HCT116 (cell line): ENCODE measurements around the gene DMPK. TPM values are rescaled to one million over a fixed set of nuclear protein-coding genes. Genes with fewer than 3 reads are reported as not detected.
"Not testable (repeated sequence)": the region's sequence is repeated elsewhere in the genome, so short reads cannot be mapped to it uniquely, and the experiment has no call there.

Experiments
- ATAC-seq: fragments of 200-7000 bp; cut with Tn5 transposase; 2 replicates; pipeline ENCODE4 v1.9.1; 2020; ENCODE audit warnings: mild to moderate bottlenecking, moderate library complexity
- BruUV-seq: library from RNA; stranded (reverse); fragments of 400-500 nt; replicated peaks from 2 replicates; lab custom pipeline; 2021; lab: Mats Ljungman, UMichigan
- CTCF ChIA-PET: fragments of 300-600 bp; sonication (Branson Sonifier 250); formaldehyde crosslinking; loops from one replicate; lab custom pipeline; 2021; ENCODE audit warnings: antibody characterized with exemption; lab: Charles Lee
- POLR2A ChIA-PET: fragments of 300-600, 350-600 bp; sonication (Branson Sonifier 250); formaldehyde crosslinking; loops from one replicate; lab custom pipeline; 2021; ENCODE audit warnings: antibody characterized with exemption; lab: Charles Lee
- RAD21 ChIA-PET, 2 experiments: fragments of 300-600 bp; sonication (Branson Sonifier 250); formaldehyde crosslinking; loops; one replicate each; lab custom pipeline; 2023; ENCODE audit warnings: low total read pairs in 2 of 2; ENCODE audit not compliant: uncharacterized antibody in 2 of 2, unreplicated experiment in 2 of 2, low non-redundant PET in 1 of 2; lab: Charles Lee
- DNase-seq: peaks from one replicate; pipeline ENCODE4 v3.0.0-alpha.2; 2010; ENCODE audit warnings: low read depth, low spot score
- H2AFZ ChIP-seq: fragments of 200-600 bp; shearing (Covaris generic), sonication (generic); 2 replicates; pipeline ENCODE4 v1.6.1; 2017; ENCODE audit warnings: low read depth, mixed run types, mixed read lengths, antibody characterized with exemption, low read length; ENCODE audit not compliant: poor library complexity, severe bottlenecking
- H3K27ac ChIP-seq: 2 replicates; pipeline ENCODE4 v1.5.1; 2012; ENCODE audit warnings: low read depth, low read length
- H3K27me3 ChIP-seq: fragments of 200-600 bp; sonication (generic); 2 replicates; pipeline ENCODE4 v1.6.1; 2016; ENCODE audit warnings: mixed run types, low read length, mixed read lengths; ENCODE audit not compliant: insufficient read depth
- H3K36me3 ChIP-seq, 2 experiments: fragments of 200-500 bp in 1 of 2; fragments of 200-600 bp in 1 of 2; sonication (Bioruptor generic) in 1 of 2; sonication (generic) in 1 of 2; 2 replicates each; pipeline versions ENCODE4 v1.5.1 to v1.6.1; 2014 to 2016; ENCODE audit warnings: low read length in 2 of 2, inconsistent platforms in 1 of 2, mixed read lengths in 1 of 2, mixed run types in 1 of 2; ENCODE audit not compliant: insufficient read depth in 2 of 2, control insufficient read depth in 1 of 2
- H3K4me1 ChIP-seq, 2 experiments: fragments of 200-600 bp in 1 of 2; sonication (generic) in 1 of 2; 2 replicates each; pipeline versions ENCODE4 v1.5.1 to v1.6.1; 2012 to 2017; ENCODE audit warnings: low read length in 2 of 2, inconsistent platforms in 1 of 2, mild to moderate bottlenecking in 1 of 2, mixed read lengths in 1 of 2, mixed run types in 1 of 2, moderate library complexity in 1 of 2; ENCODE audit not compliant: insufficient read depth in 2 of 2, control insufficient read depth in 1 of 2
- H3K4me2 ChIP-seq: fragments of 200-600 bp; sonication (generic); 2 replicates; pipeline ENCODE4 v1.6.1; 2017; ENCODE audit warnings: mixed run types, low read length, mixed read lengths
- H3K4me3 ChIP-seq, 2 experiments: fragments of 200-600 bp in 1 of 2; sonication (generic) in 1 of 2; replicated peaks in 1 of 2; 2 replicates each; pipeline ENCODE4 v1.5.1; 2011 to 2016; ENCODE audit warnings: low read length in 2 of 2, control low read depth in 1 of 2, low read depth in 1 of 2, mild to moderate bottlenecking in 1 of 2, mixed read lengths in 1 of 2, mixed run types in 1 of 2
- H3K79me2 ChIP-seq: fragments of 200-600 bp; sonication (generic); 2 replicates; pipeline ENCODE4 v1.6.1; 2017; ENCODE audit warnings: mild to moderate bottlenecking, mixed run types, low read length, moderate library complexity, mixed read lengths; ENCODE audit not compliant: insufficient read depth
- H3K9ac ChIP-seq: fragments of 200-600 bp; sonication (generic); 2 replicates; pipeline ENCODE4 v1.6.1; 2016; ENCODE audit warnings: low read length, mixed read lengths
- H3K9me2 ChIP-seq: fragments of 200-600 bp; sonication (generic), shearing (Covaris generic); 2 replicates; pipeline ENCODE4 v1.6.1; 2017; ENCODE audit warnings: mixed run types, mild to moderate bottlenecking, moderate library complexity; ENCODE audit not compliant: insufficient read depth
- H3K9me3 ChIP-seq, 2 experiments: fragments of 200-500 bp in 1 of 2; fragments of 200-600 bp in 1 of 2; sonication (Bioruptor generic) in 1 of 2; sonication (generic) in 1 of 2; 2 replicates each; pipeline ENCODE4 v1.6.1; 2014 to 2017; ENCODE audit warnings: low read length in 2 of 2, mixed read lengths in 2 of 2, inconsistent platforms in 1 of 2, low read depth in 1 of 2, mild to moderate bottlenecking in 1 of 2, mixed run types in 1 of 2, moderate library complexity in 1 of 2; ENCODE audit not compliant: control insufficient read depth in 1 of 2, insufficient read depth in 1 of 2
- H4K20me1 ChIP-seq: fragments of 200-600 bp; sonication (generic), shearing (Covaris generic); 2 replicates; pipeline ENCODE4 v1.6.1; 2017; ENCODE audit warnings: mixed run types, mild to moderate bottlenecking, moderate library complexity; ENCODE audit not compliant: insufficient read depth
- CEBPB ChIP-seq: IDR thresholded peaks from 2 replicates; pipeline ENCODE4 v1.6.1; 2012; ENCODE audit warnings: low read depth
- intact Hi-C: fragments of 100-400 bp; cut with micrococcal nuclease; formaldehyde crosslinking; loops from 2 replicates; pipeline ENCODE4 v1.10.0; 2022
- total RNA-seq: library from RNA; stranded (reverse); gene quantifications from one replicate; pipeline ENCODE4 v1.2.1, GENCODE V29; 2021; ENCODE audit not compliant: unreplicated experiment

Gene DMPK
- total RNA-seq, 1 experiment from 2014 or later, result 52.5 TPM

DNA sequence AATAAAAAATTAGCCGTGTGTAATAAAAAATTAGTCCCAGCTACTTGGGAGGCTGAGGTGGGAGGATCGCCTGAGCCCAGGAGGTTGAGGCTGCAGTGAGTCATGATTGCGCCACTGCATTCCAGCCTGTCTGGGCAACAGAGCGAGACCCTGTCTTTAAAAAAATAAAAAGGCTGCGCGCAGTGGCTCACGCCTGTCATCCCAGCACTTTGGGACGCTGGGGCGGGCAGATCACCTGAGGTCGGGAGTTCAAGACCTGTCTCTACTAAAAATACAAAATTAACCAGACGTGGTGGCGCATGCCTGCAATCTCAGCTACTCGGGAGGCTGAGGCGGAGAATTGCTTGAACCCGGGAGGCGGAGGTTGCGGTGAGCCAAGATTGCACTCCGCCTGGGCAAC lies 53.6 kb downstream of the DMPK start:
- TF ChIP-seq CEBPB, result peak; percentile 64; the same call in 1 of the 2 replicates
- H2AFZ ChIP-seq, H3K9ac ChIP-seq, ATAC-seq, BruUV-seq, H4K20me1 ChIP-seq, RAD21 ChIA-PET, H3K27me3 ChIP-seq, POLR2A ChIA-PET, H3K9me2 ChIP-seq, H3K36me3 ChIP-seq, H3K4me3 ChIP-seq, CTCF ChIA-PET, DNase-seq, H3K9me3 ChIP-seq, intact Hi-C loops, H3K4me2 ChIP-seq, H3K27ac ChIP-seq: not testable (repeated sequence)
- Histone ChIP-seq H3K79me2 (peaks cover 71% of the 10 kb centered on the region), H3K4me1 (peaks cover 23 to 62% of the 10 kb centered on the region in 2 experiments)

GRCh38 chr19:45720065-45720464 lies 62.2 kb downstream of the DMPK start:
- Histone ChIP-seq H3K36me3 (peaks cover 4 to 15% of the 10 kb centered on the region in 2 experiments; a peak in 2 of 4 replicates), H3K79me2 (peaks cover 79% of the 10 kb centered on the region), H3K4me1 (peaks cover 61 to 77% of the 10 kb centered on the region in 2 experiments)
- H3K27me3 ChIP-seq, DNase-seq, H3K4me3 ChIP-seq, H3K9me2 ChIP-seq, BruUV-seq, RAD21 ChIA-PET, H3K27ac ChIP-seq, ATAC-seq, intact Hi-C loops, H4K20me1 ChIP-seq, H3K9ac ChIP-seq, H2AFZ ChIP-seq, H3K4me2 ChIP-seq, H3K9me3 ChIP-seq, POLR2A ChIA-PET: not testable (repeated sequence)
- CTCF ChIA-PET, result interaction anchor here (1.2 to 4.8 kb wide), 2 partner anchors 27 to 49 kb away, joined by 7 to 22 read pairs; partner anchors contain the start of genes QPCTL, SIX5 and SNRPD2

Other genes with a start within 250 kb of the DMPK start
- gene OPA3, start 197.7 kb downstream of the DMPK start, total RNA-seq, result 11.1 TPM
- gene GPR4, start 180.3 kb downstream of the DMPK start, total RNA-seq, result 0.10 TPM
- gene EML2, start 143.1 kb downstream of the DMPK start, total RNA-seq, result 131 TPM
- 14.1 TPM for gene GIPR, start 114.3 kb downstream of the DMPK start, total RNA-seq
- gene SNRPD2, start 90.5 kb downstream of the DMPK start, total RNA-seq, result 927 TPM
- 19.5 TPM for gene QPCTL, start 89.8 kb downstream of the DMPK start, total RNA-seq
- gene FBXO46, start 51.6 kb downstream of the DMPK start, total RNA-seq, result 31.7 TPM
- gene MEIOSIN, start 49.1 kb downstream of the DMPK start, total RNA-seq, result 2.1 TPM
- 18.3 TPM for gene SIX5, start 13.2 kb downstream of the DMPK start, total RNA-seq
- gene DMWD, start 10.4 kb upstream of the DMPK start, total RNA-seq, result 56.8 TPM
- 0.57 TPM for gene RSPH6A, start 32.8 kb upstream of the DMPK start, total RNA-seq
- gene SYMPK, start 80.7 kb upstream of the DMPK start, total RNA-seq, result 117 TPM
- gene FOXA3, start 81.8 kb upstream of the DMPK start, total RNA-seq, result 5.8 TPM
- gene IRF2BP1, start 103.7 kb upstream of the DMPK start, total RNA-seq, result 33.9 TPM
- gene MYPOP, start 120.1 kb upstream of the DMPK start, total RNA-seq, result 10.8 TPM
- not detected for gene NANOS2, start 132.3 kb upstream of the DMPK start, total RNA-seq
- gene NOVA2, start 191.4 kb upstream of the DMPK start, total RNA-seq, result 2.5 TPM
- gene CCDC61, start 213.0 kb upstream of the DMPK start, total RNA-seq, result 12.2 TPM
- gene PGLYRP1, start 240.6 kb upstream of the DMPK start, total RNA-seq, result not detected